Measurements from ENCODE around the gene PTH1R. TPM values are rescaled to one million over a fixed set of nuclear protein-coding genes. Genes with fewer than 3 reads are reported as not detected.
A peak's percentile ranks its signal among the peaks of the same experiment; 100 is the strongest.

PTH1R gene
- total and polyA plus RNA-seq, 10 of the 15 experiments (the other 5 are each of a cell fraction or from before 2014, with no cell fraction given): not detected

GRCh38 chr3:46907960-46908293, 30.4 kb downstream of the PTH1R start (continued):
- TF ChIP-seq, protein P1, sequence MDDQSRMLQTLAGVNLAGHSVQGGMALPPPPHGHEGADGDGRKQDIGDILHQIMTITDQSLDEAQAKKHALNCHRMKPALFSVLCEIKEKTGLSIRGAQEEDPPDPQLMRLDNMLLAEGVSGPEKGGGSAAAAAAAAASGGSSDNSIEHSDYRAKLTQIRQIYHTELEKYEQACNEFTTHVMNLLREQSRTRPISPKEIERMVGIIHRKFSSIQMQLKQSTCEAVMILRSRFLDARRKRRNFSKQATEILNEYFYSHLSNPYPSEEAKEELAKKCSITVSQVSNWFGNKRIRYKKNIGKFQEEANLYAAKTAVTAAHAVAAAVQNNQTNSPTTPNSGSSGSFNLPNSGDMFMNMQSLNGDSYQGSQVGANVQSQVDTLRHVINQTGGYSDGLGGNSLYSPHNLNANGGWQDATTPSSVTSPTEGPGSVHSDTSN (IDR thresholded peaks at IDR 0.05; ENCODE audit: insufficient replicate concordance, low read depth, low read length): no peak

GRCh38 chr3:46908294-46908985, 30.9 kb downstream of the PTH1R start:
- Histone ChIP-seq H3K79me2 (ENCODE audit: control insufficient read depth, insufficient read depth, low read length) (no peaks in the 10 kb centered on the region), H3K4me3 (no peak overlapping the region), H3K9ac (ENCODE audit: control insufficient read depth, insufficient read depth, low read length) (no peak overlapping the region), H3K4me2 (ENCODE audit: control insufficient read depth, insufficient read depth) (no peak overlapping the region), H4K20me1 (ENCODE audit: control insufficient read depth, insufficient read depth) (no peaks in the 10 kb centered on the region), H2AFZ (ENCODE audit: control insufficient read depth, low read depth, low read length) (no peak overlapping the region), H3K9me3 (replicated peaks; ENCODE audit: control insufficient read depth, insufficient read depth, low read length) (no peaks in the 10 kb centered on the region), H3K27me3 (replicated peaks in 1 of 2; ENCODE audit: control insufficient read depth in 2 of 2, insufficient read depth in 2 of 2, low read length in 1 of 2) (no peaks in the 10 kb centered on the region), H3K4me1 (ENCODE audit: control insufficient read depth, insufficient read depth, low read length) (peaks cover 5% of the 10 kb centered on the region), H3K36me3 (ENCODE audit: control insufficient read depth in 2 of 2, insufficient read depth in 2 of 2, low read length in 1 of 2) (0 out of 4 replicates have a peak, but pooled peaks cover 0 to 1% of the 10 kb centered on the region in 2 experiments), H3K27ac (ENCODE audit: control insufficient read depth, insufficient read depth) (no peak overlapping the region)
- in situ Hi-C loops (cut with MboI): no loop called here
- intact Hi-C loops (cut with micrococcal nuclease; ENCODE audit: unreplicated experiment): no loop called here
- SMC1A ChIA-PET (ENCODE audit: uncharacterized antibody, unreplicated experiment): interaction anchor here (1.2 to 1.8 kb wide), 4 partner anchors 18 to 206 kb away, joined by 3 to 8 read pairs (median 3); no protein-coding TSS in a partner anchor
- ATAC-seq (no peak), DNase-seq (ENCODE audit: low read depth, low spot score) (no peak), FAIRE-seq (no peak)
- POLR2A ChIA-PET: no interaction called here
- no TSS peak for BruUV-seq (replicated peaks)
- RAD21 ChIA-PET (ENCODE audit: unreplicated experiment): interaction anchor here (1.6 kb wide), 2 partner anchors 37 to 57 kb away, joined by 3 to 7 read pairs; no protein-coding TSS in a partner anchor
- CTCF ChIA-PET: interaction anchor here (1.3 to 1.8 kb wide), 11 partner anchors 10 to 84 kb away, joined by 3 to 20 read pairs (median 6); no protein-coding TSS in a partner anchor
- WGBS (ENCODE audit: insufficient coverage, insufficient replicate concordance, low lambda C conversion rate, missing lambda C conversion rate): 58% methylated on average over 24 of the region's 24 CpGs
- TF ChIP-seq, protein P2, sequence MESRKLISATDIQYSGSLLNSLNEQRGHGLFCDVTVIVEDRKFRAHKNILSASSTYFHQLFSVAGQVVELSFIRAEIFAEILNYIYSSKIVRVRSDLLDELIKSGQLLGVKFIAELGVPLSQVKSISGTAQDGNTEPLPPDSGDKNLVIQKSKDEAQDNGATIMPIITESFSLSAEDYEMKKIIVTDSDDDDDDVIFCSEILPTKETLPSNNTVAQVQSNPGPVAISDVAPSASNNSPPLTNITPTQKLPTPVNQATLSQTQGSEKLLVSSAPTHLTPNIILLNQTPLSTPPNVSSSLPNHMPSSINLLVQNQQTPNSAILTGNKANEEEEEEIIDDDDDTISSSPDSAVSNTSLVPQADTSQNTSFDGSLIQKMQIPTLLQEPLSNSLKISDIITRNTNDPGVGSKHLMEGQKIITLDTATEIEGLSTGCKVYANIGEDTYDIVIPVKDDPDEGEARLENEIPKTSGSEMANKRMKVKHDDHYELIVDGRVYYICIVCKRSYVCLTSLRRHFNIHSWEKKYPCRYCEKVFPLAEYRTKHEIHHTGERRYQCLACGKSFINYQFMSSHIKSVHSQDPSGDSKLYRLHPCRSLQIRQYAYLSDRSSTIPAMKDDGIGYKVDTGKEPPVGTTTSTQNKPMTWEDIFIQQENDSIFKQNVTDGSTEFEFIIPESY (IDR thresholded peaks at IDR 0.05): no peak
- TF ChIP-seq ZBED1 (IDR thresholded peaks at IDR 0.05; ENCODE audit: borderline replicate concordance): no peak
- no peak for TF ChIP-seq SMC3 (IDR thresholded peaks at IDR 0.05; ENCODE audit: borderline replicate concordance, low read length)
- TF ChIP-seq, protein P3, sequence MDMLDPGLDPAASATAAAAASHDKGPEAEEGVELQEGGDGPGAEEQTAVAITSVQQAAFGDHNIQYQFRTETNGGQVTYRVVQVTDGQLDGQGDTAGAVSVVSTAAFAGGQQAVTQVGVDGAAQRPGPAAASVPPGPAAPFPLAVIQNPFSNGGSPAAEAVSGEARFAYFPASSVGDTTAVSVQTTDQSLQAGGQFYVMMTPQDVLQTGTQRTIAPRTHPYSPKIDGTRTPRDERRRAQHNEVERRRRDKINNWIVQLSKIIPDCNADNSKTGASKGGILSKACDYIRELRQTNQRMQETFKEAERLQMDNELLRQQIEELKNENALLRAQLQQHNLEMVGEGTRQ (IDR thresholded peaks at IDR 0.05; ENCODE audit: borderline replicate concordance, low read depth, low read length): no peak
- TF ChIP-seq, protein P1 (IDR thresholded peaks at IDR 0.05; ENCODE audit: insufficient replicate concordance, low read depth, low read length): peak; percentile 72
- no peak for TF ChIP-seq SIX5 (IDR thresholded peaks at IDR 0.05; ENCODE audit: low read depth, low read length, severe bottlenecking)
- TF ChIP-seq, protein P4, sequence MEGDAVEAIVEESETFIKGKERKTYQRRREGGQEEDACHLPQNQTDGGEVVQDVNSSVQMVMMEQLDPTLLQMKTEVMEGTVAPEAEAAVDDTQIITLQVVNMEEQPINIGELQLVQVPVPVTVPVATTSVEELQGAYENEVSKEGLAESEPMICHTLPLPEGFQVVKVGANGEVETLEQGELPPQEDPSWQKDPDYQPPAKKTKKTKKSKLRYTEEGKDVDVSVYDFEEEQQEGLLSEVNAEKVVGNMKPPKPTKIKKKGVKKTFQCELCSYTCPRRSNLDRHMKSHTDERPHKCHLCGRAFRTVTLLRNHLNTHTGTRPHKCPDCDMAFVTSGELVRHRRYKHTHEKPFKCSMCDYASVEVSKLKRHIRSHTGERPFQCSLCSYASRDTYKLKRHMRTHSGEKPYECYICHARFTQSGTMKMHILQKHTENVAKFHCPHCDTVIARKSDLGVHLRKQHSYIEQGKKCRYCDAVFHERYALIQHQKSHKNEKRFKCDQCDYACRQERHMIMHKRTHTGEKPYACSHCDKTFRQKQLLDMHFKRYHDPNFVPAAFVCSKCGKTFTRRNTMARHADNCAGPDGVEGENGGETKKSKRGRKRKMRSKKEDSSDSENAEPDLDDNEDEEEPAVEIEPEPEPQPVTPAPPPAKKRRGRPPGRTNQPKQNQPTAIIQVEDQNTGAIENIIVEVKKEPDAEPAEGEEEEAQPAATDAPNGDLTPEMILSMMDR (IDR thresholded peaks at IDR 0.05 in 2 of 3, conservative IDR thresholded peaks at IDR 0.05 in 1 of 3; ENCODE audit: control insufficient read depth in 2 of 3, extremely low read depth in 1 of 3, insufficient read depth in 1 of 3, low read depth in 3 of 3, low read length in 3 of 3): peak in 1 of 3 experiments; percentile 15; a peak in 2 of 6 replicates
- TF ChIP-seq KLF5 (IDR thresholded peaks at IDR 0.05; ENCODE audit: partially characterized antibody): no peak
- TF ChIP-seq RFX5 (IDR thresholded peaks at IDR 0.05; ENCODE audit: low read depth, low read length): no peak

Measured in GM12878 (cell line).